ENCODE results near the gene SLC5A1.

DNA sequence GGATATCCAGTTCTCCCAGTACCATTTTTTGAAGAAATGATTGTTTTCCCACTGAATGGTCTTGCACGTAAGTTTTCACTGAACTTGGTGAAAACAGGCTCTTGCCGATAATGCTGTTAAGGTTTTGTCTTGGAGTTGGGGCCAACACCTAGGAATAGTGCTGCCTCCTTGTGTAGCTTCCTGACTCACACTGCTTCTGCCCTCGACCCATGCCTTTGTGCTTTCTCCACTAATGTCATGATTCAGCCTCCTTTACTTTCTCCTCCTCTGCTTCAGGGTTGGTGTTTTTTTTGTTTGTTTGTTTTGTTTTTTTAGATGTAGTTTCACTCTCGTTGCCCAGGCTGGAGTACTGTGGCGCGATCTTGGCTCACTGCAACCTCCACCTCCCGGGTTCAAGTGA, 30.2 kb downstream of the SLC5A1 start:
- TF ChIP-seq POLR2A (IDR thresholded peaks at IDR 0.05; ENCODE audit: low read depth, low read length), result no peak
- no peak for TF ChIP-seq POLR2AphosphoS5 (IDR thresholded peaks at IDR 0.05; ENCODE audit: low read depth, low read length)

All from GM12892 (cell line).